GM21447 (cell line): ENCODE data around the gene BNC2.

Source experiments
- ATAC-seq: cut with Tn5 transposase; IDR thresholded peaks from one replicate; pipeline ENCODE4 v1.9.1; 2021; ENCODE audit not compliant: unreplicated experiment

BNC2 gene

DNA sequence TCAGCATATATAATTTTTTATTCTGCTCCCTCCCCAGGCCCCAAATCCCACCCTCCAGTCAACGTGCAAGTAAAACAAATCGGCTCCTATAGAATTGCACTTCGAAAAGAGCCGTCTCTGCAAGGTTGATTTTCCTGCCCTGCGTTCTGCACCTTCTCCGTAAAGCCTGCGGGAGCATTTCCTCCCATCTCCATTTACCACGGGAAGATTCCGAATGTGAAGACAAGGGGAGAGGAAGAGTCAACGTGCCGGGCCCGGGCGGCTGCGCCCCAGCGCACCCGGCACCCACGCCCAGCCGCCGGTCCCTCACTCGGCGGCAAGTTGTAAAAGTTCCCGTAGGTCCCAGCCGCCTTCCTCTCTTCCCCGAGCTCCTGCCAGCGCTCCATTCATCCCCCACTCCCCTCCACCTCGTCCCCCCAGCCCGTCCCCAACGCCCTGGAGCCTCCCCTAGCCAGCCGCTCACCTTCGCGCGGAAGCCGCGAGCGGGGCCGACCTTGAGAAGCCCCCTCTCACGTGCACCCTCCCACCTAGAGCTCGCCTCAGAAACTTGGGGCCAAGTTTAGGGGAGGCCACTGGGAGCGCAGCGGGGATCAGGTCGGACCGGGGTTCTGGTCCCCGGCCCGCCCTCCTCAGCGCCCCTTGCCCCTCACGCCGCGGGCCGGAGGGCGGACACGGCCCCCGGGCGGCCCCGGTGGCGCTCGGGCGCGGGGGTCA, 431 bp downstream of the BNC2 start:
- ATAC-seq: no peak

DNA sequence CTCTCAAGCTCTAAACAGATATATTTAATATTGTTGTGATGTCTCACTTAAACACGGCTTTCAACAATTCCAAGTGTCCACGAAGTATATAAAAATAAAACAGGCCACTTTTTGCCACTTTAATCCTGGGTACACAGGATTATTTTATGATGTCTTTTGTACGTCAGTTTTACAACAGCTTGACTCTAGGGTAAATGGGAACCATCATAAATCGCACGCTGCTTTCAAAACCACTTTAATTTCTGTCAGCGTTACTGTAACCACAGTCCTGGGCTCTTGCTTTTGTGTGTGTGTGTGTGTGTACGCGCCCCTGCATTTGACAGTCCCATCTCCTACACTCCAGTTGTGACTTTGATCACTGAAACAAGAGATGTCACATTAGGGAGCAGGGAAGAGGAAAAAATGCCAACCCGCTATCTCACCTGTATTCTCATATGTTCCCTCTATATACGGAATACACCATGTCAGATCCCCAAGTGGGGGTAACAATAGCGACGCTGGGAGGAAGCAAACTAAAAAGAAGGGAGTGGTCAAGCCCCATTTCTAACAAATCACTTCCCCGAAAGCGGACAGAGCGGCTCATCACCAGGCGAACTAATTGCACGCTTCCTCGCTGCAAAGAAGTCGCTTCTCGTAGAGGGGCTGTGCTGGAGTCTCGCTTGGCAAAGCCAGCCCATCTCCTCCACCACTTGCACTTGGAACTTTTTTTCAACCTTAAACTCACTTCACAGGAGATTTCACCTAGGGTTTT, 1.2 kb downstream of the BNC2 start:
- ATAC-seq: no peak

DNA sequence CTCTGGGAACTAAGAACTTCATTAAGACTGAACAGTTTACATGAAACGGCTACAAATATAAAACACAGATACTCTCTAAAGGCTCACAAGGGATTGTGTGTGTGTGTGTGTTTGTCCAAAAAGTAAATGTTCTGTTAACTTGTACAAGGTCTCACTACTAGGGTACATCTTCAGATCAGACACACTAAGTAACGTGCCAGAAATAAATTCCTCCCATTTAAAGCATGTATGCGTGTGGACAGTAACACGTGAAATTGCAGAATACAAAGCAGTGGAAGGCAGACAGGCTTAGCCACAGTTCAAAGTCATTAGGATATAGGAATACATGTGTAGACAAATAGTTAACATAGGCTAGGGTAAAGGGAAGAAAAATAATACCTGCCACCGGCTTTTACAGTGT, 1.8 kb downstream of the BNC2 start:
- ATAC-seq: no peak

DNA sequence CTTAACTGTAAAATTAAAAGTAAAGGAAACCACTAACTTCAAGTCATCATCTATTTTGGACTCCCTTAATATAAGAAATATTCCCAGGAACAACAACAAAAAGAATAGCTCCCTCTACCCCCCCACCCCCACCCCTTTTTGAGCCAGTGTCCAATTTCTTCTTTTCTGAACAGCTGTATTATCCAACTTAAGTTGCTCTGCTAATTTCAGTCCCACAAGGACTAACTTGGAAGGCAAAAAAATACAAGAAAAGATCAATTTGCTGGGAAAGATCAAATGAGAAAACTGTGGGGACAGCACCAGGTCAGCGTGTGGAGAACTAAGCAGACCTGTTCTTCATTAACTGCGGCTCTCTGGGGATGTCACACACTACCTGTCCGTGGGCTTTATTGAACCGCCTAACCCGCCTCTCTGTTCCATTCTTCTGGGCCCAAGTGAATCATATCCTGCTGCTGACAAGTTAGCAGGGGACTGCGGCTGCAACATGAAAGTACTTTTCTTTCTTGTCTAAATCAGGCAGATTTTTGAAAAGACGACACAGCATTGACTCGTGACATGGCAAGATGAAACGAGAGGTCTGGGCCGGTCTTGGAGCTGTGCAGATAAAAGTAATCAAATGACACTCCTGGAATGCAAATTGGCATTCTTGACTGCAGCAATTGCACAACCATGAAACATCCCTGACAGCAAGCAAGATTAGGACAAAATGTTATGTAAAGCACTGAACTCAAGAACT, 2.7 kb downstream of the BNC2 start:
- ATAC-seq: no peak

DNA sequence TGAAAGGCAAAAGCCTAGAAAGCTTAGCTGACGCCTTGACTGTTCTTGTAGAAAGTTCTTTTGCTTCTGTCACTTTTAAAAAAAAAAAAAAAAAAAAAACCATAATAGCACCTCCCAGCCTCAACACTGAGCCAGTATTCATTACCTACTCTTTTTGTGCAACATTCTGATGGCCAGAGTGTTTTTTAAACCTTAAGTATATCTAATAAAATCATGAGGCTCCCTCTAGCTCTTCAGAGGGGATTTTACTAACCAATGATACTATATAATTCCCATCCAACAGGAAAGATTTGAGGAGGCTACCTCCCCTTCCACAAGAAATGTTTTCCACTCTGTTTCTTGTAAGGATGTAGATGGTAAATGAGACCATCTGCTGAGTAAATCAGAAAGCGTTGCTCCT, 3.9 kb downstream of the BNC2 start:
- no peak for ATAC-seq

DNA sequence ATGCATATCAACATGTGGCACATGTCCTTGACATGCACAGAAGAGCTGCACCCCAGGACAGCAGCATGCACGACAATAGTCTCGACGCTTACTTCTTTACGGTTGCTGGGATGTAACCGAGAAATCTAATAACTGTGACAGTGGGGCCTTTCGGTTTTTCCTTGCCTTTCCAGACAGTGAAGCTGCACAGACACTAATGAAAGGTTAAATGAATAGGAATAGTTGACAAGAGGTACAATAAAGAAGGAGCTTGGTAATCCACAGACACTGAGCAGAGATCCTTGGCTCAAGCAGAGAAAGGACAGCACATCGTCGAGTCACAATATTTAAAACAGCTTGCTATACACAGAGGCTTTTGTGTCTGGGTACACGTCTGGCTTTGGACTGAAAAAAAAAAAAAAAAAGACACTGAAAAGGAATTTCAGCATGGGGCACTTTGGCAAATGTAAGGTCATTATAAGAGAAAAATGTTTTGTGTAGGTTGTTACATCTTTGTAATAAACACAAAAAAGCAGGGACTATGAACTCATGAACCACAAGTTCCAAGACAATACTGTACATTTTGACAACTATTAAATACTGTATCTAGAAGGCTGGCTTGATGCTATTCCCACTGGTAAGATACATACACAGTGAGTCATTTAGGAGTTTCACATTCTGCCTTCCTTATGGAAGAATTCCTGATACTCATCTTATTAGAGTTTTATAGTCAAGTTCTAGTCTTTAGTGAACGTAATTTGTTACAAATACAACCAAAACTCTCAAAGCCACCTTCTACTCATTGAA, 5.6 kb downstream of the BNC2 start:
- ATAC-seq: no peak

DNA sequence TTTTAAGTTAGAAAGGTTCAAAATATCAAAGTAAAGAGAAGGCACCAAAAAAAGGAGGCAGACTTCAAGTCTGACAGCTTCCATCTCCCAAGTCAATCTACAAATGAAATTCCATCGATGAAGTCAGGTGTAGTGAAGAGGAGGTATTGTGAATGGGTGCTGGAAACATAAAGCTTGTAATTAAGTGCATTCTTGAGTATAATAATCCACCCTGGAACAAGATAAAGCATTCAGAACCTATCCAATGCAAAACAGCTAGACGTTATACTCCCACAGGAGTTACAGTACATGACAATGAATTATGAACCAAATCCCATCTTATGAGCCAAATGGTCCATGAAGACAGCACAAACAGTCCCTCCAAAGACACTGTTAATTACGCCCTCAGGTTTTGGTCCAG, 22.3 kb downstream of the BNC2 start:
- no peak for ATAC-seq

DNA sequence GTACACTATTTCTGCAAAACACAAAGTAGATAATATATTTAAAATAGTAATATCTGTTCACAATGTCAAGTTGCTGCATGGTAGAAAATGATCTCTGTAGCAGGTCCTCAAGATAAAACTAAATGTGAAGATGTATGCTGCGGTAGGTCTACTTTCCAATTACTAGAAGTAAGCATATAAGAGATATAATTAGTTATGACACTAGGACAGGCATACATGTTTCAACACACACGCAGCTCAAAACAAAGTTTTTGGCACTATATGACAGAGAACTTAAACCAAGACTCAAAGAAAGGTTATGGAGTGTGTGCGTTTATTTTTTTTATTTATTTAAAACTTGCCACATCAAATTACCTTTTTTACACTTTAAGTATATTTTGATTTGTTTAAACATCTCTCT, 23.5 kb downstream of the BNC2 start:
- ATAC-seq: no peak

DNA sequence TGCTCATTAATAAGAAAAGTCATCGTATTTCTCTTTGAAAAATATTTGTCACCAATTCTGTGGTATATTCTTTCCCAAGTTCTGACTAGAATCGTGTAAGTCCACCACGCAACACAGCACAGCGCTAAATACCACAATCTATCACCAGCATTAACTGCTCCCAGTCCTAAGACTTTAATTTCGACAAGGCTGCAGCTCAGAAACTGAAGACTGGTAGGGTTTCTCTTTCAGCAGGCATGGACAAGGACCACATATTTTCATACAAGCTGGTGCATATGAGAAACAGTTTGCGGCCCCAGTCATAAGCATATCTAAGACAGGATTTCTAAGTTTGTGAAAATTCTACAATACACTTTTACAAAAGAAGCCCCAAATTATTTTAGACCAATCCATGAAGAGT, 24.1 kb downstream of the BNC2 start:
- no peak for ATAC-seq

DNA sequence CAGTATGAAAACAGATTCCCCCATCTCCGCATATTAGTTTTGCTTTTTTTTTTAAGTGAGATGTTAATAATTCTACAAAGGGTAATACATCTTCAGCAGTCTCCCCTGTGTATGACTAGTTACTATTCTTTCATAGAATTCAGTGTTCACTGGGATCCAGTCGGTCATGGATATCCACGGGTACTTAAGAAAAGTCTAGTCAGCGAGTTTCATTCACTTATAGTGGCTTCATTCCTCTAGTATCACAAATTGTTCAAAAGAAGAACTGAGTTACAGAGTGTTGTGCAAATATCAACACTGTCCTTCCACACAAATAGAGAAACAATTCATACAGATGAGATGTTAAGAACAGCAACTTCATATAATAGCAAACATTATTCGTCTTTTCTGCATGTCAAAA, 35.7 kb downstream of the BNC2 start:
- ATAC-seq: no peak

DNA sequence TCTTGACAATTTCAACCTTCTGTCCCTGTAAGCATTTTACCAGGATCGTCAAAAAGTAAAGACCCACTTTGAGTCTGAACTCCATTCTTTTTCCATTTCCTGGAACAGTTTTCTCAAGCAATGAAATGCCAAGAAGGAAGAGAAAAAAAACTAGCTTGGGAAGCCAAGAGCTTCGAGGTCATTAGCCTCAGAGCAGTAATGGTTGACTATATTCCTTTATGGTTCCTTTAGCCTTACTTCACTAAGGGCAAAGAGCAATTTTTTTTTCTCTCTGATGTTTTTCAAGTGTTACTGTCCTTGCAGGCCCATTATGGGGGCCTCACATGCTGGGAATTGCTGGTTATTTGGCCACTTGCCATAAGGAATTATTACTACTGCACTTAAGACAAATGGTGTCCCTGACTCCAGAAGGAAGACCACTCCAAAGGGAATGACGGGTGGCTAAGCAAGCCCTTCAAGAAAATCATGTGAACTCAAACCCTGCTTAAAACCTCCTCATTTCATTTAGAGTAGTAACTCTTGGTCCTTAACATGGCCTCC, 37.1 kb downstream of the BNC2 start:
- ATAC-seq: no peak

DNA sequence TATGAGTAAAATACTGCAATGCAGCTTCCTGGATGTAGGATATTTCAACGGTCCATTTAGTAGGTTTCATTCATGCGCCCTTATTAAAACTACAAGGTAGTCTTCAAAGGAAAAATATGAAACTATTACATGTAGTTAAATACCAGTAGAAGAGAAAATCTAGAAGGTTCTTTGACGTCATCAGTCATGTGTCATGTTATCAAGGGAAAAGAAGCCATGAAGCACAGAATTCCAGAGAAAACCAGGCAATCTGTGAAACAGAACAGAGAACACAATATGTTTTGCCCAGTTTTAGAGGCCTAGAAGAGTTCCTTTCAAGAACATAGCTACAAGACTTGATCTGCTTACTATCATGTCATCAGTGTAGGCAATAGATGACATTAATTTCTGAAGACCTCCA, 38.4 kb downstream of the BNC2 start:
- no peak for ATAC-seq

DNA sequence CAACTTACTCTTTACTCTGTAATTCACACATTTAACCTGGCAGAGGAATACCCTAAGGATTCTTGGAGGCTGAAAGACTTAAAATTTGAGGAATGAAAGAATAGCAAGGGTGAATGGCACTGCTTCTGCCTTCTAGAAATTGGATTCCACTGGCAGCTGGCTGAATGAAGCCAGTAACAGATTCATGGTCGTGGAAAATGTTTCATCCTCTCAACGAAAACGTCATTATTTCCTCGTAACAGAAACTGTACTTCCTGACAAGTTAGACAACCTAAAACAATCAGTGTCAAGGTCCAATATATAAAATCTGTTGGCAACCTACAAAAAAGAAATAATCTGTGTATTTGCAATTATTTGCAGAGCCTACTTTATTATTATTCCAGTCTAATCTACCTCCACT, 39.7 kb downstream of the BNC2 start:
- no peak for ATAC-seq

DNA sequence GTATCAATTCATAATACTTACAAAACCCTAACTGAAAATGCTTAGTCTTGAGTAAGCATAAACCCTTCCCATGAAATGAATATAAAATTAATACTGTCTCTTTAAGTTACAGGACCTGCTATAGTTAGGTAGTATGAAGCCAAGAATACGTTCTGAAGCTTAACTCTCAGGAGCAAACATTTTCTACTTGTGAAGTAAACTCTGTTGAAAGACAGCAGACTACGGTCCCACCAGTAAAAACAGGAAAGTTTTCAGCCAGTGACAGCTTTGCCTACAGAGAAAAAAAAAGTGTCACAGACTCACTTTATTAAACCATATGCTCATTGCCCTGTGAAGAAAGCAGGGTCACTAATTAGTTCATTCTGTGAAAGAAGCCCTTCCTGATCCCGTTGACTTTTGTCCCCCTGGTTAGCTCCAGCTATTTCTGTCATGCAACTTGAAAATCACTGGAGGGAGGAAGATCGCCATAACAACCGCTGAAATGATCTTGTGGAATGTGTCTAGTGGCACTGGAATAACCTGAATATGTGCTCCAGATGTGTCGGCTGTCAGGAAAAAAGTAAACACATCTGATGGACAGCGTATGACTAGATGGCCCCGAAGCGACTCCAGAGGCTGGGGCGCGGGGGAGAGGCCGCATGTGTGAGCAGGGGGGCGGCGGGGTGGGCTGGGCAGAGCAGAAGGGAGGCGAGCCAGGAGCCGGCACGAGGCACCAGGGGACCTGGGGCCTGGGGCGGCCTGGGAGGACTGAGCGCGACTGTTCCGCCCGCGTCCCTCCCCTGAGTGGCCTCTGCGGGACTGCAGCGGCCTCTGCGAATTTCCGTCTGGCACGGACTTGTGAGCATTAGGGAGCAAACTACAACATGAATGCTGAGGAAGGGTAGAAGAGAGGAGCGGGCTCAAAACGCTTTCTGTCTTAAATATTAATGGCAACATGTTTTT, 41.9 kb downstream of the BNC2 start:
- ATAC-seq: no peak

DNA sequence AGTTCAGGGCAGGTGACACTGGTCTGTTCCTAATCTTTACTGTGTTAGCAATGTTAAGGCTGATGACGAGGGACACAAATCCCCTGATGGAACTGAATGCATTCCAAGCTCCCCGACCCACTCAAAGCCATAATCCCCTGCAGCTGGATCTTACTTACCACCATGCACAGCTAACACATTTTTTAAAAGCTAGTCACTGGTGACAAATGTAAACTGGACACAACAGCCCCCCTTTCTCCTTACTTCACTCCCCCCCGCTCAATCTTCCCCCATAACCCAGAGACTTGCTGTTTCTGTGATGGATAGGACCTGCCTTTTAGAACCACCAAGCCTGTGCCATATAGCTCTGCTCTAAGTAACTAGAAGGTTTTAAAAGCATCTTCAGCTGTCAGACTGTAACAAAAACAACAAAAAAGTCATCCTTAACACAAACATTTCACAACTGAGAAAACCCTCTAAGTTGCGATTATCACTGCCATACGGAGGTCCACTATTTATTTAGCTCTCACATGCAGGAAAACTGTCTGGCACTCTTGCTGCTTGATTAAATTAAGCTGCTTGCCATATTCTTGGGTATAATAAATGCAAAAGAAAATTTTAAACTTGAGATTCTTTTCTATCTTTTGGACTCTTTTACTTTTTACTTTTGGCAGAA, 44.4 kb downstream of the BNC2 start:
- no peak for ATAC-seq

DNA sequence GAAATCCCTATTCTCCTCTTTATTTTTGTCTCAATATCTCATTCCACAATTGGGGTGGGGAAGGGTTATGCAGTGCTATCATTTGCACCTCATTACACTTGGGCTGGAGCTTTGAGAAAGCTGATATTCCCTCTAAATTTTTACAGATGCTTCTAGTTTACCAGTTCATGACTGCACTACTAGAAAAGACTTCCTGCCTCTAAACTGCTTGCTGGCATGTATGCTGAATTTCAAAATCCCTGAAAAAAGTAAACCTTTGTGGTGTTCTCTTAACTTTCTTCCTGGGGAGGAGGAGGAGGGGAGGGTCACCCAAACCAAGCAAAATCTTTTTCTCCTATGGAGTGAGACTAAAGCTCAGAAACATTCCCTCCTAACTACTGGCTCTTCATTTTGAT, 45.1 kb downstream of the BNC2 start:
- ATAC-seq: no peak

DNA sequence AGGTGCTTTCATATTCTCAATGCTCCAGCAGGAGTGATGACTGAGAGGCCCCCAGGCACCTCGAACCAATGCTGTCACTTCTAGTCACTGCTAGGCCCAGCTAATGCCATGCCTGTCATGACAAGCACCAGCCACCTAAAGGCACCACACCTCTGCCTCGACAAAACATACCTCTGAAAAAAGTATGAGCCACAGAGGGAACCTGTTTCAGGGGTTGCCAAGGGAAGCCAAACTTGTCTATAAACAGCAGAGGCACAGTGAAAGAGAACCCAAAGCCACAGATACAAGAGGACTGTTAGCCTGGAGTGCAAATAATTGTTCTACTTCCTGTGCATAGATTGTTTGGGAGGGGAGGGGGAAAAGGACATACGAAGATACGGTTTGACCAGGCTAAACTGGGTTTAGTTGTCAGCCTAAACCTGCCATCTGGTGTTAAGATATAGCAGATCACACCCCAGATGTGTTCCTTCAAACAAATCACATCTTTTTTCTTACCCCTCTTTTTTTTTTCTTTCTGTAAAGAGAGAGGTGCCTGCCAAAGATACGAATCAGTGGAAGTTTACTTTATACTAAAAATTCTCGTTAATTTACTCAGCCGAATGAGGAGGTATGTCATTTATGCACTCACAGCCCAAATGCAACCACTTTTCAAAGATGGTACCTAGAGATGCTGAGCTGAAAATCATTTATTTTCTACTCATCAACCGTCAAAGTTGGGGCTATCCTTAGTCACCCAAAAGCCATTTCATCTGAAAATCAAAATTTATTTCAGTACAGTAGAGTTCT, 45.7 kb downstream of the BNC2 start:
- ATAC-seq: no peak

DNA sequence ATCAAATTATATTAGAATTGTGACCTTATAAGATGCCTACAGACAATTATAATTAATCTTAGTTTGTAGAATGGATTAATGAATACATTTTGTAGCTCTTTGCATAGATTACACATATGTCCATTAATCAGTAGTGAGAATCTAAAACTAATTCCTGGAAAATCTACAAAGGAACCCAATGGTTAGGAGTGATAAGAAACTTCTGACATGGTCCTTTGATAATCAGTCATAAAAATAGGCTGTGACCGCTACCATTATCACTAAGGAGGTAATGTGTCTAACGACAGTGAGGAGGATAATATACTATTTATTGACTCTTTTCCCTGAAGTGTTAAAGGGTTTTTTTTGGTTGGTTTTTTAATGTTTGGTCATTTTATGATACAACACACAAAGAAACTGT, 46.6 kb downstream of the BNC2 start:
- no peak for ATAC-seq

DNA sequence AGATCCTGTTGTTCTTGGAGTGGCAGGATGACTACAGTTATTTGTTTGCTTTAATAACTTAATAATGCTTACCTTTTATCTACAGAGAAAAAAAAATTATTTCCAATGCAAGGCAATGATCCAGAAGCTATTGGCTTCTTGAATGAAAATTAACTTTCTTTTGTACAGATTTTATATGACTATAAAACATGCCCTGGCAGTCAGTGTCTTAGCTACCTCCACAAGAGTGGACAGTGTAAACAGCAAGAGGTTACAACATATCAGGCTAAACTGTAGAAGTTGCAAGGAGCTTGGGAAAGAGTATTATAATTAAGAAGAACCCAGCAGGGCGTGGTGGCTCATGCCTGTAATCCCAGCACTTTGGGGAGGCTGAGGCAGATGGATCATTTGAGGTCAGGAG, 49.1 kb downstream of the BNC2 start:
- no peak for ATAC-seq
